ENCODE data around the gene FOCAD. TPM values are rescaled to one million over a fixed set of nuclear protein-coding genes. Genes with fewer than 3 reads are reported as not detected.

Gene FOCAD
- total RNA-seq, 1 donor from 2014 or later = 38.4 TPM

- Mint-ChIP-seq H3K4me1 (ENCODE audit: unreplicated experiment) (peaks cover 21% of the 10 kb centered on the region), H3K9me3 (ENCODE audit: unreplicated experiment) (peaks cover 11% of the 10 kb centered on the region), H3K4me3 (ENCODE audit: unreplicated experiment) (no peak overlapping the region), H3K36me3 (ENCODE audit: unreplicated experiment) (peaks cover 19% of the 10 kb centered on the region), H3K27me3 (ENCODE audit: unreplicated experiment) (no peaks in the 10 kb centered on the region), H3K27ac (ENCODE audit: unreplicated experiment) (no peak overlapping the region)
- DNase-seq (ENCODE audit: extremely low spot score, unreplicated experiment) = no peak
- TF ChIP-seq CTCF (IDR thresholded peaks at IDR 0.05) = no peak
These were observed 148.7 kb downstream of the FOCAD start for GRCh38 chr9:20832775-20833174.

- peaks cover 28% of the 10 kb centered on the region for H3K4me1 Mint-ChIP-seq (ENCODE audit: unreplicated experiment)
- H3K36me3 Mint-ChIP-seq (ENCODE audit: unreplicated experiment) = peaks cover 19% of the 10 kb centered on the region
- H3K4me3 Mint-ChIP-seq (ENCODE audit: unreplicated experiment) = no peak overlapping the region
- no peak for TF ChIP-seq CTCF (IDR thresholded peaks at IDR 0.05)
- H3K27ac Mint-ChIP-seq (ENCODE audit: unreplicated experiment) = no peak overlapping the region
- no peaks in the 10 kb centered on the region for H3K27me3 Mint-ChIP-seq (ENCODE audit: unreplicated experiment)
- DNase-seq (ENCODE audit: extremely low spot score, unreplicated experiment) = no peak
- peaks cover 17% of the 10 kb centered on the region for H3K9me3 Mint-ChIP-seq (ENCODE audit: unreplicated experiment)
These were observed 151.6 kb downstream of the FOCAD start for GRCh38 chr9:20835377-20836286.

- H3K4me3 Mint-ChIP-seq (ENCODE audit: unreplicated experiment) = no peak overlapping the region
- no peaks in the 10 kb centered on the region for H3K27me3 Mint-ChIP-seq (ENCODE audit: unreplicated experiment)
- DNase-seq (ENCODE audit: extremely low spot score, unreplicated experiment) = no peak
- H3K36me3 Mint-ChIP-seq (ENCODE audit: unreplicated experiment) = peaks cover 20% of the 10 kb centered on the region
- peaks cover 32% of the 10 kb centered on the region for H3K9me3 Mint-ChIP-seq (ENCODE audit: unreplicated experiment)
- no peak overlapping the region for H3K27ac Mint-ChIP-seq (ENCODE audit: unreplicated experiment)
- TF ChIP-seq CTCF (IDR thresholded peaks at IDR 0.05) = no peak
- H3K4me1 Mint-ChIP-seq (ENCODE audit: unreplicated experiment) = peaks cover 28% of the 10 kb centered on the region
These were observed 153.1 kb downstream of the FOCAD start for GRCh38 chr9:20837166-20837565.

GRCh38 chr9:20838218-20838617 lies 154.2 kb downstream of the FOCAD start:
- H3K4me1 Mint-ChIP-seq (ENCODE audit: unreplicated experiment) = peaks cover 28% of the 10 kb centered on the region
- DNase-seq (ENCODE audit: extremely low spot score, unreplicated experiment) = no peak
- H3K4me3 Mint-ChIP-seq (ENCODE audit: unreplicated experiment) = no peak overlapping the region
- peaks cover 26% of the 10 kb centered on the region for H3K36me3 Mint-ChIP-seq (ENCODE audit: unreplicated experiment)
- no peak overlapping the region for H3K27ac Mint-ChIP-seq (ENCODE audit: unreplicated experiment)
- H3K27me3 Mint-ChIP-seq (ENCODE audit: unreplicated experiment) = no peaks in the 10 kb centered on the region
- TF ChIP-seq CTCF (IDR thresholded peaks at IDR 0.05) = no peak
- peaks cover 39% of the 10 kb centered on the region for H3K9me3 Mint-ChIP-seq (ENCODE audit: unreplicated experiment)

- Mint-ChIP-seq H3K27ac (ENCODE audit: unreplicated experiment) (no peak overlapping the region), H3K36me3 (ENCODE audit: unreplicated experiment) (peaks cover 16% of the 10 kb centered on the region), H3K4me1 (ENCODE audit: unreplicated experiment) (peaks cover 5% of the 10 kb centered on the region), H3K4me3 (ENCODE audit: unreplicated experiment) (no peak overlapping the region), H3K27me3 (ENCODE audit: unreplicated experiment) (no peaks in the 10 kb centered on the region), H3K9me3 (ENCODE audit: unreplicated experiment) (peaks cover 26% of the 10 kb centered on the region)
- TF ChIP-seq CTCF (IDR thresholded peaks at IDR 0.05) = no peak
- DNase-seq (ENCODE audit: extremely low spot score, unreplicated experiment) = no peak
These were observed 160.9 kb downstream of the FOCAD start for GRCh38 chr9:20844916-20845315.

Measured in osteocyte (in vitro differentiated cells).